Left ventricle myocardium inferior (tissue), 1 donor: ENCODE results near the gene SEC61A2. TPM values are rescaled to one million over a fixed set of nuclear protein-coding genes. Genes with fewer than 3 reads are reported as not detected.

ENCODE experiments used
- DNase-seq: peaks from one replicate; pipeline ENCODE4 v3.0.0-alpha.2; 2020
- H3K27ac ChIP-seq: fragments of 200-600 bp; replicated peaks from 2 replicates; pipeline ENCODE4 v1.8.0; 2021
- H3K27me3 ChIP-seq: fragments of 200-600 bp; 2 replicates; pipeline ENCODE4 v1.8.0; 2021; ENCODE audit warnings: low read depth
- H3K36me3 ChIP-seq: fragments of 200-600 bp; 2 replicates; pipeline ENCODE4 v1.8.0; 2021
- H3K4me1 ChIP-seq: fragments of 200-600 bp; 2 replicates; pipeline ENCODE4 v1.8.0; 2021
- H3K4me3 ChIP-seq: fragments of 200-600 bp; 2 replicates; pipeline ENCODE4 v1.8.0; 2021; ENCODE audit warnings: mild to moderate bottlenecking, moderate library complexity
- H3K9me3 ChIP-seq: fragments of 200-600 bp; replicated peaks from 2 replicates; pipeline ENCODE4 v1.8.0; 2021
- CTCF ChIP-seq: fragments of 200-600 bp; IDR thresholded peaks from 2 replicates; pipeline ENCODE4 v1.8.0; 2021; ENCODE audit warnings: antibody characterized with exemption, mild to moderate bottlenecking, borderline replicate concordance
- intact Hi-C: fragments of 100-400 bp; cut with micrococcal nuclease; formaldehyde crosslinking; loops from one replicate; pipeline ENCODE4 v1.11.0; 2022
- total RNA-seq: library from RNA; stranded (reverse); fragmentation: NEBNext Ultra II Directional; extraction: Animal tissue kit (Norgen Biotek cat#: 25700); gene quantifications from one replicate; pipeline ENCODE4 v1.2.1, GENCODE V29; 2021
- donor health status: DM: no; HTN: yes; CAD: no; lungs with severe emphysema.

Gene SEC61A2
- total RNA-seq, 1 donor from 2014 or later = 11.9 TPM

- DNase-seq = no peak
- H3K36me3 ChIP-seq = peaks cover 58% of the 10 kb centered on the region
- no peaks in the 10 kb centered on the region for H3K27me3 ChIP-seq
- H3K4me1 ChIP-seq = peaks cover 23% of the 10 kb centered on the region
- intact Hi-C loops = no loop called here
- no peak for TF ChIP-seq CTCF
- H3K4me3 ChIP-seq = no peak overlapping the region
- no peaks in the 10 kb centered on the region for H3K9me3 ChIP-seq
- H3K27ac ChIP-seq = no peak overlapping the region
Observed at GRCh38 chr10:12200850-12201249, 71.4 kb downstream of the SEC61A2 start.

GRCh38 chr10:12201543-12201942, 72.1 kb downstream of the SEC61A2 start:
- peaks cover 20% of the 10 kb centered on the region for H3K4me1 ChIP-seq
- no peaks in the 10 kb centered on the region for H3K27me3 ChIP-seq
- no peak overlapping the region for H3K27ac ChIP-seq
- no peaks in the 10 kb centered on the region for H3K9me3 ChIP-seq
- H3K4me3 ChIP-seq = no peak overlapping the region
- peaks cover 58% of the 10 kb centered on the region for H3K36me3 ChIP-seq
- no peak for DNase-seq
- intact Hi-C loops = no loop called here
- TF ChIP-seq CTCF = no peak

GRCh38 chr10:12202226-12202625, 72.7 kb downstream of the SEC61A2 start:
- intact Hi-C loops = no loop called here
- no peaks in the 10 kb centered on the region for H3K9me3 ChIP-seq
- no peaks in the 10 kb centered on the region for H3K27me3 ChIP-seq
- H3K4me3 ChIP-seq = no peak overlapping the region
- H3K27ac ChIP-seq = no peak overlapping the region
- DNase-seq = no peak
- peaks cover 13% of the 10 kb centered on the region for H3K4me1 ChIP-seq
- no peak for TF ChIP-seq CTCF
- H3K36me3 ChIP-seq = peaks cover 58% of the 10 kb centered on the region

- no peak for TF ChIP-seq CTCF
- Histone ChIP-seq H3K36me3 (peaks cover 69% of the 10 kb centered on the region), H3K4me3 (no peak overlapping the region), H3K27ac (no peak overlapping the region), H3K9me3 (no peaks in the 10 kb centered on the region), H3K4me1 (no peaks in the 10 kb centered on the region), H3K27me3 (no peaks in the 10 kb centered on the region)
- no peak for DNase-seq
- intact Hi-C loops = no loop called here
Observed at GRCh38 chr10:12205082-12205481, 75.6 kb downstream of the SEC61A2 start.

GRCh38 chr10:12207114-12207513, 77.6 kb downstream of the SEC61A2 start:
- no peaks in the 10 kb centered on the region for H3K4me1 ChIP-seq
- no peaks in the 10 kb centered on the region for H3K27me3 ChIP-seq
- no peaks in the 10 kb centered on the region for H3K9me3 ChIP-seq
- DNase-seq = no peak
- TF ChIP-seq CTCF = no peak
- H3K4me3 ChIP-seq = no peak overlapping the region
- intact Hi-C loops = no loop called here
- no peak overlapping the region for H3K27ac ChIP-seq
- H3K36me3 ChIP-seq = peaks cover 72% of the 10 kb centered on the region

- intact Hi-C loops = no loop called here
- H3K4me3 ChIP-seq = no peak overlapping the region
- no peaks in the 10 kb centered on the region for H3K27me3 ChIP-seq
- H3K27ac ChIP-seq = no peak overlapping the region
- H3K9me3 ChIP-seq = no peaks in the 10 kb centered on the region
- no peak for DNase-seq
- peaks cover 71% of the 10 kb centered on the region for H3K36me3 ChIP-seq
- no peak for TF ChIP-seq CTCF
- no peaks in the 10 kb centered on the region for H3K4me1 ChIP-seq
Observed at GRCh38 chr10:12208460-12208859, 79.0 kb downstream of the SEC61A2 start.
